ENCODE data around the gene AUTS2. TPM values are rescaled to one million over a fixed set of nuclear protein-coding genes. Genes with fewer than 3 reads are reported as not detected.

AUTS2 gene
- total RNA-seq, 1 experiment from 2014 or later: 50.0 TPM

- peaks cover 5% of the 10 kb centered on the region; the same call in 1 of the 2 replicates for H3K27me3 Mint-ChIP-seq (ENCODE audit: low read depth)
- H3K36me3 Mint-ChIP-seq: no peaks in the 10 kb centered on the region
- H3K27ac Mint-ChIP-seq: no peak overlapping the region
- peaks cover 15% of the 10 kb centered on the region for H3K4me1 Mint-ChIP-seq
- ATAC-seq (no peak), DNase-seq (ENCODE audit: low spot score) (no peak)
- no peaks in the 10 kb centered on the region for H3K9me3 Mint-ChIP-seq
- no peak overlapping the region for H3K4me3 Mint-ChIP-seq
- POLR2A ChIA-PET: no interaction called here
- CTCF ChIA-PET: no interaction called here
- TF ChIP-seq NFYB (CRISPR knock-in tag; conservative IDR thresholded peaks at IDR 0.05; ENCODE audit: low read depth) (no peak), TCF7 (CRISPR knock-in tag; IDR thresholded peaks at IDR 0.05; ENCODE audit: low read depth) (no peak)
These were observed 94.3 kb downstream of the AUTS2 start for GRCh38 chr7:69692611-69693010.

- ATAC-seq: no peak
- Mint-ChIP-seq H3K27ac (no peak overlapping the region), H3K27me3 (ENCODE audit: low read depth) (peaks cover 5% of the 10 kb centered on the region; the same call in 1 of the 2 replicates), H3K9me3 (no peaks in the 10 kb centered on the region), H3K4me1 (peaks cover 15% of the 10 kb centered on the region), H3K4me3 (no peak overlapping the region), H3K36me3 (no peaks in the 10 kb centered on the region)
- CTCF ChIA-PET: no interaction called here
- DNase-seq (ENCODE audit: low spot score): no peak
- no peak for TF ChIP-seq MLX (CRISPR knock-in tag; IDR thresholded peaks at IDR 0.05)
- TF ChIP-seq JUN (CRISPR knock-in tag; IDR thresholded peaks at IDR 0.05): no peak
- POLR2A ChIA-PET: no interaction called here
These were observed 94.8 kb downstream of the AUTS2 start for GRCh38 chr7:69693042-69693441.

GRCh38 chr7:69696054-69696591 lies 97.8 kb downstream of the AUTS2 start:
- H3K27me3 Mint-ChIP-seq (ENCODE audit: low read depth): peaks cover 5% of the 10 kb centered on the region; the same call in 1 of the 2 replicates
- ATAC-seq: no peak; the same call in 1 of the 2 replicates
- DNase-seq (ENCODE audit: low spot score): no peak
- no peaks in the 10 kb centered on the region for H3K9me3 Mint-ChIP-seq
- ChIA-PET POLR2A (no interaction called here), CTCF (no interaction called here)
- H3K27ac Mint-ChIP-seq: no peak overlapping the region
- H3K4me3 Mint-ChIP-seq: no peak overlapping the region
- TF ChIP-seq CDX4 (CRISPR knock-in tag; IDR thresholded peaks at IDR 0.05; ENCODE audit: borderline replicate concordance): no peak
- no peak for TF ChIP-seq ZNF121 (CRISPR knock-in tag; IDR thresholded peaks at IDR 0.05)
- TF ChIP-seq ERG (CRISPR knock-in tag; IDR thresholded peaks at IDR 0.05): no peak
- no peak for TF ChIP-seq RELA (CRISPR knock-in tag; IDR thresholded peaks at IDR 0.05; ENCODE audit: borderline replicate concordance)
- no peak for TF ChIP-seq CREB1 (CRISPR knock-in tag; IDR thresholded peaks at IDR 0.05)
- TF ChIP-seq FOXP4 (CRISPR knock-in tag; IDR thresholded peaks at IDR 0.05): no peak
- peaks cover 15% of the 10 kb centered on the region for H3K4me1 Mint-ChIP-seq
- H3K36me3 Mint-ChIP-seq: no peaks in the 10 kb centered on the region

GRCh38 chr7:69696686-69697685 lies 98.7 kb downstream of the AUTS2 start:
- CTCF ChIA-PET: no interaction called here
- no peak for TF ChIP-seq FOXK1 (CRISPR knock-in tag; IDR thresholded peaks at IDR 0.05)
- no peak for TF ChIP-seq AR (CRISPR knock-in tag; IDR thresholded peaks at IDR 0.05)
- no peak for TF ChIP-seq ZSCAN18 (CRISPR knock-in tag; IDR thresholded peaks at IDR 0.05)
- TF ChIP-seq EMX1 (CRISPR knock-in tag; IDR thresholded peaks at IDR 0.05): no peak
- no peak for TF ChIP-seq RORB (CRISPR knock-in tag; IDR thresholded peaks at IDR 0.05)
- H3K27ac Mint-ChIP-seq: no peak overlapping the region
- H3K27me3 Mint-ChIP-seq (ENCODE audit: low read depth): peaks cover 7% of the 10 kb centered on the region; the same call in 1 of the 2 replicates
- DNase-seq (ENCODE audit: low spot score) (no peak), ATAC-seq (no peak)
- no peaks in the 10 kb centered on the region for H3K36me3 Mint-ChIP-seq
- peaks cover 15% of the 10 kb centered on the region for H3K4me1 Mint-ChIP-seq
- POLR2A ChIA-PET: interaction anchor here (0.6 kb wide), 1 partner anchor 125 kb away, joined by 3 read pairs; no protein-coding TSS in a partner anchor
- H3K9me3 Mint-ChIP-seq: no peaks in the 10 kb centered on the region
- no peak overlapping the region for H3K4me3 Mint-ChIP-seq
